IMR-90 (cell line): ENCODE data around the gene KRT76. TPM values are rescaled to one million over a fixed set of nuclear protein-coding genes. Genes with fewer than 3 reads are reported as not detected.

Experiments used
- ATAC-seq: fragments of 200-7000 bp; cut with Tn5 transposase; 2 replicates; pipeline ENCODE4 v1.9.1; 2020; ENCODE audit warnings: low read depth, mild to moderate bottlenecking, moderate library complexity
- BruUV-seq: library from RNA; stranded (reverse); fragments of 400-500 nt; replicated peaks from 2 replicates; lab custom pipeline; 2021; lab: Mats Ljungman, UMichigan
- CTCF ChIA-PET: fragments of 300-600 bp; formaldehyde crosslinking; extraction: SDS; loops from one replicate; lab custom pipeline; 2021; ENCODE audit warnings: antibody characterized with exemption; lab: Yijun Ruan, JAX
- POLR2A ChIA-PET: fragments of 300-600 bp; sonication (Branson Sonifier 250); formaldehyde crosslinking; loops from one replicate; lab custom pipeline; 2022; ENCODE audit warnings: antibody characterized with exemption; ENCODE audit not compliant: unreplicated experiment; lab: Charles Lee
- DNase-seq: peaks from one replicate; pipeline ENCODE4 v3.0.0; 2013
- H2AFZ ChIP-seq: replicated peaks from 2 replicates; pipeline ENCODE3; 2013; ENCODE audit warnings: low read length, mild to moderate bottlenecking; ENCODE audit not compliant: poor library complexity
- H2AK5ac ChIP-seq: 2 replicates; pipeline ENCODE4 v1.6.1; 2013; ENCODE audit warnings: low read depth, low read length, inconsistent platforms
- H2AK9ac ChIP-seq: replicated peaks from 2 replicates; pipeline ENCODE3; 2013; ENCODE audit warnings: mild to moderate bottlenecking, low read depth, low read length, moderate library complexity; ENCODE audit not compliant: poor library complexity
- H2BK120ac ChIP-seq: 2 replicates; pipeline ENCODE4 v1.6.1; 2013; ENCODE audit warnings: low read depth, low read length, inconsistent platforms
- H2BK15ac ChIP-seq: 3 replicates; pipeline ENCODE4 v1.6.1; 2013; ENCODE audit warnings: low read depth, low read length, inconsistent platforms
- H2BK20ac ChIP-seq: 2 replicates; pipeline ENCODE4 v1.6.1; 2013; ENCODE audit warnings: low read depth, mild to moderate bottlenecking, inconsistent platforms, low read length, moderate library complexity
- H2BK5ac ChIP-seq: 2 replicates; pipeline ENCODE4 v1.6.1; 2013; ENCODE audit warnings: mild to moderate bottlenecking, low read depth, low read length, inconsistent platforms; ENCODE audit not compliant: poor library complexity, severe bottlenecking
- H3K14ac ChIP-seq: replicated peaks from 2 replicates; pipeline ENCODE4 v1.6.1; 2013; ENCODE audit warnings: low read depth, low read length, inconsistent platforms
- H3K18ac ChIP-seq: 2 replicates; pipeline ENCODE4 v1.6.1; 2013; ENCODE audit warnings: low read depth, low read length, control low read depth
- H3K23ac ChIP-seq: 2 replicates; pipeline ENCODE4 v1.6.1; 2013; ENCODE audit warnings: low read depth, low read length, inconsistent platforms
- H3K27ac ChIP-seq: 2 replicates; pipeline ENCODE4 v1.5.1; 2013; ENCODE audit warnings: mild to moderate bottlenecking, control low read depth, low read length; ENCODE audit not compliant: insufficient read depth
- H3K27me3 ChIP-seq: 2 replicates; pipeline ENCODE4 v1.6.1; 2013; ENCODE audit warnings: low read length; ENCODE audit not compliant: control insufficient read depth, insufficient read depth
- H3K36me3 ChIP-seq: 2 replicates; pipeline ENCODE4 v1.6.1; 2013; ENCODE audit warnings: low read length, mixed read lengths; ENCODE audit not compliant: control insufficient read depth, insufficient read depth
- H3K4ac ChIP-seq: 2 replicates; pipeline ENCODE4 v1.6.1; 2013; ENCODE audit warnings: low read depth, low read length, inconsistent platforms
- H3K4me1 ChIP-seq: 2 replicates; pipeline ENCODE4 v1.6.1; 2013; ENCODE audit warnings: low read length, mixed read lengths; ENCODE audit not compliant: control insufficient read depth, insufficient read depth
- H3K4me2 ChIP-seq: 2 replicates; pipeline ENCODE4 v1.6.1; 2013; ENCODE audit warnings: low read depth, mild to moderate bottlenecking, control low read depth, low read length, moderate library complexity
- H3K4me3 ChIP-seq: 2 replicates; pipeline ENCODE4 v1.5.1; 2013; ENCODE audit warnings: low read depth, mild to moderate bottlenecking, control low read depth, low read length, moderate library complexity; ENCODE audit not compliant: insufficient read depth
- H3K56ac ChIP-seq: 2 replicates; pipeline ENCODE4 v1.6.1; 2013; ENCODE audit warnings: low read length, inconsistent platforms; ENCODE audit not compliant: insufficient read depth; ENCODE audit errors: extremely low read depth
- H3K79me1 ChIP-seq, 2 experiments: 2 replicates each; pipeline ENCODE4 v1.6.1; 2013; ENCODE audit warnings: low read length in 2 of 2, inconsistent platforms in 1 of 2, low read depth in 1 of 2
- H3K9ac ChIP-seq: 2 replicates; pipeline ENCODE4 v1.6.1; 2013; ENCODE audit warnings: low read depth, low read length, control low read depth
- H3K9me1 ChIP-seq: 2 replicates; pipeline ENCODE4 v1.6.1; 2013; ENCODE audit warnings: low read length, inconsistent platforms; ENCODE audit not compliant: insufficient read depth
- H3K9me3 ChIP-seq: 2 replicates; pipeline ENCODE4 v1.6.1; 2013; ENCODE audit warnings: low read length; ENCODE audit not compliant: control insufficient read depth, insufficient read depth
- H4K20me1 ChIP-seq: 2 replicates; pipeline ENCODE4 v1.6.1; 2013; ENCODE audit warnings: low read length, inconsistent platforms; ENCODE audit not compliant: insufficient read depth
- H4K5ac ChIP-seq: 2 replicates; pipeline ENCODE4 v1.6.1; 2013; ENCODE audit warnings: mild to moderate bottlenecking, low read depth, low read length, control low read depth
- H4K8ac ChIP-seq, 2 experiments: 2 replicates each; pipeline ENCODE4 v1.6.1; 2013; ENCODE audit warnings: low read depth in 2 of 2, low read length in 2 of 2, control low read depth in 1 of 2, inconsistent platforms in 1 of 2
- H4K91ac ChIP-seq: 2 replicates; pipeline ENCODE4 v1.6.1; 2013; ENCODE audit warnings: low read depth, low read length, inconsistent platforms; ENCODE audit not compliant: insufficient read depth
- BHLHE40 ChIP-seq: fragments of 150-350 bp; IDR thresholded peaks from 2 replicates; pipeline ENCODE4 v1.6.1; 2016; ENCODE audit warnings: mild to moderate bottlenecking, low read depth, low read length
- CHD1 ChIP-seq: IDR thresholded peaks from 2 replicates; pipeline ENCODE4 v1.6.1; 2012; ENCODE audit warnings: low read depth, low read length, improper control_type of control experiment
- CTCF ChIP-seq: conservative IDR thresholded peaks from 2 replicates; pipeline ENCODE4 v1.5.1; 2012; ENCODE audit warnings: mild to moderate bottlenecking, low read depth, low read length, improper control_type of control experiment
- ELK1 ChIP-seq: fragments of 150-350 bp; IDR thresholded peaks from 2 replicates; pipeline ENCODE4 v1.6.1; 2016; ENCODE audit warnings: low read depth, mild to moderate bottlenecking, low read length, moderate library complexity, borderline replicate concordance
- FOS ChIP-seq: fragments of 150-350 bp; IDR thresholded peaks from 2 replicates; pipeline ENCODE4 v1.6.1; 2016; ENCODE audit warnings: low read depth, low read length
- MAFK ChIP-seq: IDR thresholded peaks from 2 replicates; pipeline ENCODE4 v1.6.1; 2012; ENCODE audit warnings: low read depth, low read length, improper control_type of control experiment
- MAZ ChIP-seq: IDR thresholded peaks from 2 replicates; pipeline ENCODE4 v1.6.1; 2012; ENCODE audit warnings: low read depth, mild to moderate bottlenecking, low read length, improper control_type of control experiment, moderate library complexity, borderline replicate concordance
- NFE2L2 ChIP-seq: fragments of 150-350 bp; IDR thresholded peaks from 2 replicates; pipeline ENCODE4 v1.6.1; 2016; ENCODE audit warnings: low read depth, mild to moderate bottlenecking, low read length
- POLR2A ChIP-seq: IDR thresholded peaks from 2 replicates; pipeline ENCODE4 v1.6.1; 2012; ENCODE audit warnings: mild to moderate bottlenecking, low read depth, low read length
- RAD21 ChIP-seq: IDR thresholded peaks from 2 replicates; pipeline ENCODE4 v1.6.1; 2012; ENCODE audit warnings: low read length, improper control_type of control experiment
- RCOR1 ChIP-seq: IDR thresholded peaks from 2 replicates; pipeline ENCODE4 v1.6.1; 2012; ENCODE audit warnings: mild to moderate bottlenecking, low read length, improper control_type of control experiment; ENCODE audit not compliant: insufficient replicate concordance
- RFX5 ChIP-seq: IDR thresholded peaks from 2 replicates; pipeline ENCODE4 v1.8.0; 2012; ENCODE audit warnings: low read depth, mild to moderate bottlenecking, low read length, moderate library complexity
- SMC3 ChIP-seq: fragments of 150-350 bp; IDR thresholded peaks from 2 replicates; pipeline ENCODE4 v1.6.1; 2016; ENCODE audit warnings: low read depth, mild to moderate bottlenecking, antibody characterized with exemption, low read length, moderate library complexity
- USF2 ChIP-seq: fragments of 150-350 bp; IDR thresholded peaks from 2 replicates; pipeline ENCODE4 v1.6.1; 2017; ENCODE audit warnings: mild to moderate bottlenecking, antibody characterized with exemption, low read length, low read depth
- WGBS, 2 experiments: methylation state at CpG; one replicate each; pipeline versions ENCODE4 v1.1.5 to v1.1.7; 2013; ENCODE audit warnings: missing lambda C conversion rate in 2 of 2; ENCODE audit not compliant: insufficient read length in 1 of 2; ENCODE audit errors: extremely low coverage in 2 of 2; 5-methylcytosine and 5-hydroxymethylcytosine counted together
- dilution Hi-C: fragments of 300-500 bp; cut with HindIII; formaldehyde crosslinking; loops from one replicate; pipeline ENCODE4 v1.14.3; 2018; ENCODE audit warnings: low sequenced_read_pairs; ENCODE audit not compliant: unreplicated experiment
- in situ Hi-C: fragments of 300-500 bp; cut with MboI; formaldehyde crosslinking; loops from 3 replicates; pipeline ENCODE4 v1.14.3; 2019; ENCODE audit warnings: low sequenced_read_pairs, inconsistent platforms, mixed read lengths
- intact Hi-C: fragments of 100-400 bp; cut with micrococcal nuclease; formaldehyde crosslinking; loops from 2 replicates; pipeline ENCODE4 v1.10.0; 2022
- polyA plus RNA-seq, 3 experiments: library from polyadenylated mRNA; depleted of rRNA; stranded (reverse); fragments of >200 nt; gene quantifications; 2 replicates each; pipeline ENCODE4 v1.2.3, GENCODE V29; 2012; ENCODE audit warnings: low replicate concordance in 1 of 3
- total RNA-seq: library from RNA; depleted of rRNA; stranded (reverse); fragments of >200 nt; gene quantifications from 2 replicates; pipeline ENCODE4 v1.2.3, GENCODE V29; 2012

The KRT76 gene
- total and polyA plus RNA-seq, 2 of the 4 experiments (the other 2 are of a cell fraction) = not detected

GRCh38 chr12:52817003-52817698, 40.0 kb upstream of the KRT76 start:
- no peak overlapping the region for H3K18ac ChIP-seq
- H4K91ac ChIP-seq = no peak overlapping the region
- H3K4ac ChIP-seq = no peak overlapping the region
- H3K23ac ChIP-seq = no peak overlapping the region
- peaks cover 47% of the 10 kb centered on the region for H3K27me3 ChIP-seq
- no peak overlapping the region for H3K9ac ChIP-seq
- H3K56ac ChIP-seq = no peak overlapping the region
- H2BK120ac ChIP-seq = no peak overlapping the region
- H3K79me1 ChIP-seq = no peaks in the 10 kb centered on the region
- H4K5ac ChIP-seq = no peak overlapping the region
- H2BK15ac ChIP-seq = no peak overlapping the region
- POLR2A ChIA-PET = no interaction called here
- no peak overlapping the region for H2AFZ ChIP-seq
- H2BK5ac ChIP-seq = no peak overlapping the region
- CTCF ChIA-PET = interaction anchor here (0.7 kb wide), 1 partner anchor 13 kb away, joined by 3 read pairs; no protein-coding TSS in a partner anchor
- peaks cover 6% of the 10 kb centered on the region for H3K4me1 ChIP-seq
- in situ Hi-C loops (no loop called here), intact Hi-C loops (no loop called here), dilution Hi-C loops (no loop called here)
- H3K4me3 ChIP-seq = no peak overlapping the region
- WGBS, 2 experiments = 73% methylated on average over 2 of the region's 8 CpGs; no CpG with 5 or more reads in 1 of the 2 experiments
- H3K36me3 ChIP-seq = no peaks in the 10 kb centered on the region
- DNase-seq (no peak), ATAC-seq (no peak)
- no peak overlapping the region for H2AK5ac ChIP-seq
- TF ChIP-seq NFE2L2 (no peak), CHD1 (no peak), RAD21 (no peak), SMC3 (no peak), MAFK (no peak), CTCF (no peak), USF2 (no peak), POLR2A (no peak), ELK1 (no peak), RCOR1 (no peak), BHLHE40 (no peak), FOS (no peak), MAZ (no peak), RFX5 (no peak)
- H2BK20ac ChIP-seq = no peak overlapping the region
- no TSS peak for BruUV-seq
- no peak overlapping the region for H3K4me2 ChIP-seq
- no peak overlapping the region for H3K14ac ChIP-seq
- H3K9me3 ChIP-seq = no peaks in the 10 kb centered on the region
- H4K20me1 ChIP-seq = no peaks in the 10 kb centered on the region; the same call in 1 of the 2 replicates
- no peak overlapping the region for H2AK9ac ChIP-seq
- H3K9me1 ChIP-seq = no peaks in the 10 kb centered on the region
- no peak overlapping the region for H4K8ac ChIP-seq
- no peak overlapping the region for H3K27ac ChIP-seq
